ENCODE results near the gene ERAL1.
A peak's percentile ranks its signal among the peaks of the same experiment; 100 is the strongest.
"Not testable (repeated sequence)": the region's sequence is repeated elsewhere in the genome, so short reads cannot be mapped to it uniquely, and the experiment has no call there.

ERAL1 gene

DNA sequence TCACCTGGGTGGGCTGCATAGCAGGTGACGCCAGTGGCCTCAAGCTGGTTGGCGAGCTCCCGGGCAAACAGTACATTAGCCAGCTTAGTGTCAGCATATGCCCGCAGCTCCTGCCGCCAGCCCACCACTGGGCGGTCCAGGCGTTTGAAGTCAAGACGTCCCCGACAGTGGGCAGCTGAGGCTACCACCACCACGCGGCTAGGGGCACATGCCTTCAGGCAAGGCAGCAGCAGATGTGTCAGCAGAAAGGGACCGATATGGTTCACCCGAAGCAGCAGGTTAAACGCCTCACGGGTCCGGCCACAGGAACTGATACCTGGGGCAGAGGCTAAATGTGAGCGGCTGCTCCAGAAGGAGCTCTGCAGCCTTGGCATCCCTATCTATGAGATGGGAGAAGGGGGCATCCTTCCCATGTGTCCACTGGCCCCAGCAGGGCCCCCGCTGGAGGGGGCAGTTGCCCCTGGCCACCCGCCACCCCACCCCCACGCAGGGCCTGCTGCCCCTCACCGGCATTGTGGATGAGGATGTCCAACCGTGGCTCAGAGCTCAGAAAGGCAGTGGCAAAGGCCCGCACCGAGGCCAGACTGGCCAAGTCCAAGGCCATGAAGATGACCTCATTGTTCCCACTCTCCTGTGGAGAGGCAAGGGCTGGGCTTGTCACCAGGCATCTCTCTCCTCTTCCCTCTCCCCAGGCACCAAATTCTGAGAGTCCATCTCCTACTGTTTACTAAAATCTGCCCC lies 46.3 kb downstream of the ERAL1 start:
- Histone ChIP-seq H3K9me3 (ENCODE audit: insufficient read depth, low read length) (peaks cover 47% of the 10 kb centered on the region; the same call in 1 of the 2 replicates), H3K4me1 (ENCODE audit: insufficient read depth, insufficient read length) (no peaks in the 10 kb centered on the region)

DNA sequence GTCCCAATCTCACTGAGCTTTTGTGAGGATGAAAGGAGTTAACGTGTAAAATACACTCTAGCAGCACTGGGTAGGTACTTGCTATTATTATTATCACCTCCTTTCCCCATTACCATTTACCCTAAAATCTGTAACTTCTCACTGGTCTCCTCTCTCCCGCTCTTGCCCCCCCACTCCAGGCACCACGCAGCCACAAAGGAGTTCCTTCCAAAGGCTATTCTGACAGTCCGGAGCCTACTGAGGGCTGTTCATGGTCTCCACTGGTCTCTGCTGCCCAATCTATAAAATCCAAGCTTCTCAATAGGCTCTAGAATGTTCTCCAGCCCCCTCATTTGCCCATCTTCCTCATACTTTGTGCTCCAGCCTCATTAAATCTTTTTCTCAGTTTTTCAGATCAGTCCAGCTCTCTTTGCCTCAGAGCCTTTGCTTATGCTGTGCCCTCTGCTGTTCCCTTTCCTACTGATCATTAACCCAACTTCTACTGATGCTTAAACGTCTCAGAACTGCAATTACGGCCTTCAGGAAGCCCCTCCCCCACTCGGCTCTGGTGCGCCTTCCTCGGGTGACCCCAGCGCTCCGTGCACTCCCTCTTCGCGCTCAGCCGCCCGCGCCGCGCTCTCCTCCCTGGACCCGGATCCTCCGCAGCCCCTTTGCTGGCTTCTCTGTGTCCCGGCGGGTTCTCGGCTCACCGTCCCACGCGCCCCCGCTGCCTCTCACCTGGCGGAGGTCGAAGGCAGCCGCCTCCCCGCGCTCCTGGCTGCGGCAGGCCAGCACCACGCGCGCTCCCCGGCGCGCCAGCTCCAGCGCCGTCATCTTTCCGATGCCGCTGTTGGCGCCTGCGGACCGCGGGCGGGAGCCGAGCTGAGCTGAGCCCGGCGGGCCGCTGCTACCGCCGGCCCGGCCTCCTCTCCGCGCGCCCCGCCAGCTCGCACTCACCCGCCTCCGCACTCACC lies 47.3 kb downstream of the ERAL1 start:
- TF ChIP-seq ZNF274 (IDR thresholded peaks at IDR 0.05; ENCODE audit: low read depth, low read length) (no peak), YY1 (IDR thresholded peaks at IDR 0.05; ENCODE audit: insufficient read depth, insufficient read length) (no peak), SUZ12 (IDR thresholded peaks at IDR 0.05; ENCODE audit: extremely low read depth, insufficient read depth, insufficient read length) (no peak)
- H3K9me3 ChIP-seq (ENCODE audit: insufficient read depth, low read length): peaks cover 48% of the 10 kb centered on the region; the same call in 1 of the 2 replicates
- H3K4me3 ChIP-seq (ENCODE audit: insufficient read length, low read depth): peak overlapping the region; percentile 71
- H3K27me3 ChIP-seq (ENCODE audit: insufficient read depth, insufficient read length): no peaks in the 10 kb centered on the region
- H3K36me3 ChIP-seq (ENCODE audit: insufficient read depth, insufficient read length, low read length): peaks cover 42% of the 10 kb centered on the region
- H3K4me1 ChIP-seq (ENCODE audit: insufficient read depth, insufficient read length): no peaks in the 10 kb centered on the region
- no peak for DNase-seq (ENCODE audit: low read depth, low spot score)
- peak overlapping the region; percentile 76 for H3K9ac ChIP-seq (ENCODE audit: insufficient read length, low read depth)

More for the DNA sequence above, 46.3 kb downstream of the ERAL1 start:
- no peak for DNase-seq (ENCODE audit: low read depth, low spot score)
- TF ChIP-seq SUZ12 (IDR thresholded peaks at IDR 0.05; ENCODE audit: extremely low read depth, insufficient read depth, insufficient read length) (no peak), YY1 (IDR thresholded peaks at IDR 0.05; ENCODE audit: insufficient read depth, insufficient read length) (no peak), ZNF274 (IDR thresholded peaks at IDR 0.05; ENCODE audit: low read depth, low read length) (no peak)
- H3K36me3 ChIP-seq (ENCODE audit: insufficient read depth, insufficient read length, low read length): peaks cover 33% of the 10 kb centered on the region
- H3K27me3 ChIP-seq (ENCODE audit: insufficient read depth, insufficient read length): no peaks in the 10 kb centered on the region
- no peak overlapping the region for H3K9ac ChIP-seq (ENCODE audit: insufficient read length, low read depth)
- no peak overlapping the region for H3K4me3 ChIP-seq (ENCODE audit: insufficient read length, low read depth)

DNA sequence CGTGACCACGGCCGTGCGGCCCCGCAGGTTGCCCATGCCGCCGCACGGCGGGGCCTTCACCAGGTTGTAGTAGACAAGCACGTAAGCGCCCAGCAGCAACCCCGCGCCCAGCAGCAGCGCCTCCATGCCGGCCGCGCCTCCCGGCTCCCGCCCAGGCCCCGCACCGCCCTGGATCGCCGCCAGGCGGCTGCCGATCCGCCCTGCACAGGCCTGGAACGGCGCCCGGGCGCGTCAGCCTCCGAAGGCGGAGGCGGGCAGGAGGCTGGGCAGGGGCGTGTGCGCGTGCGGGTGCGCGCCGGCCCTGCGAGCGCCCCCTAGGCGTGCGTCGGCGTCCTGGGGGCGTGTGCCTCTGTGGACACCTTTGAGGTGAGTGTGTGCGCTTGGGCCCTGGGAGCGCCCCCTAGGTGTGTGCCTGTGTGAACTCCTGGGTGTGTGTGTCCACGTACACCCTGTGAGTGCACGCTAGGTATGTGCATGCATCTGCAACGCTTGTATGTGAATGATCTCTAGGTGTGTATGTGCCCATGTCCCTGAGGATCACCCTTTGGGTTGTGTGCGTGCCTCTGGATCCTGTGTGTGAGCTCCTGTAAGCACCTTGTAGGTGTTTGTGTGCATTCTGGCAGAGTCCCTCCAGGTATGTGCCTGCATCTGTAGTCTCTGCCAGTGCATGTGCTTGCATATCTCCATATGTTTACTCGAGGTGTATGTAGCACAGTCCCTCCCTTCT lies 48.2 kb downstream of the ERAL1 start, which contains the start of gene DHRS13:
Gene DHRS13, minus strand, starts transcription at position 261 of the 727 bp plus-strand sequence. Its CDS starts 135 bp downstream, at position 126.
- Histone ChIP-seq H3K9ac (ENCODE audit: insufficient read length, low read depth) (peak within 1 kb of the TSS; percentile 76), H3K4me3 (ENCODE audit: insufficient read length, low read depth) (peak within 1 kb of the TSS; percentile 71), H3K9me3 (ENCODE audit: insufficient read depth, low read length) (peaks cover 48% of the 10 kb centered on the region; the same call in 1 of the 2 replicates), H3K36me3 (ENCODE audit: insufficient read depth, insufficient read length, low read length) (peaks cover 50% of the 10 kb centered on the region), H3K27me3 (ENCODE audit: insufficient read depth, insufficient read length) (no peaks in the 10 kb centered on the region), H3K4me1 (ENCODE audit: insufficient read depth, insufficient read length) (no peaks in the 10 kb centered on the region)
- TF ChIP-seq ZNF274 (IDR thresholded peaks at IDR 0.05; ENCODE audit: low read depth, low read length): no peak
- TF ChIP-seq SUZ12 (IDR thresholded peaks at IDR 0.05; ENCODE audit: extremely low read depth, insufficient read depth, insufficient read length): no peak
- TF ChIP-seq YY1 (IDR thresholded peaks at IDR 0.05; ENCODE audit: insufficient read depth, insufficient read length): no peak
- peak; percentile 89 for DNase-seq (ENCODE audit: low read depth, low spot score)

DNA sequence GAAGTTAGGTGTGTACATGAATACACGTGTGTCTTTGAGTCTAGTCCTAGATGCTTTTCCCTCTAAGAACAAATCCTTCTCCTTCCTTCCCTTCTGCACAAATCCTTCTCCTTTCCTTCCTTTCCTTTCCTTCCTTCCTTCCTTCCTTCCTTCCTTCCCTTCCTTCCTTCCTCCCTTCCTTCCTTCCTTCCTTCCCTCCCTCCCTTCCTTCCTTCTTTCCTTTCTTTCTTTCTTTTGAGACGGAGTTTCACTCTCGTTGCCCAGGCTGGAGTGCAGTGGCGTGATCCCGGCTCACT lies 48.7 kb downstream of the ERAL1 start:
- DNase-seq (ENCODE audit: low read depth, low spot score); H3K4me3 ChIP-seq (ENCODE audit: insufficient read length, low read depth); H3K27me3 ChIP-seq (ENCODE audit: insufficient read depth, insufficient read length); H3K4me1 ChIP-seq (ENCODE audit: insufficient read depth, insufficient read length); H3K9ac ChIP-seq (ENCODE audit: insufficient read length, low read depth): not testable (repeated sequence)
- H3K9me3 ChIP-seq (ENCODE audit: insufficient read depth, low read length): peaks cover 48% of the 10 kb centered on the region; the same call in 1 of the 2 replicates
- peaks cover 50% of the 10 kb centered on the region for H3K36me3 ChIP-seq (ENCODE audit: insufficient read depth, insufficient read length, low read length)

DNA sequence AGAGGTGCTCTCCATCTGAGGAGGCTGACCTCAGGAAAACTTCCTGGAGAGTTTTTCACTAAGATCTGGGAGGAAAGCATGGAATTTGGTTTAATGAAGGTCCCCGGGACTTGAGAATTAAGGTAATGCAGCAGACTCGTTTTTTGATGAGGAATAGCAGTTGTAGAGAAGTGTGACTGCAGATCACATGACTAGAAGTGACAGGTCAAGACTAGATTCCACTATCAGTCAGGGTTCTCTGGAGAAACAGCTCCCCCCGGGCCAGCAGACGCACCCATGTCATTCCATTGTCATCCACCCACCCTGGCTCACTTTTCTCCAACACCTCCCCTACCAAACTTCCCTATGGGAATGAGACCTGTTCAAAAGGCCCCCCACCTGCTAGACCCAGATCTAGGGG lies 50.0 kb downstream of the ERAL1 start:
- peaks cover 48% of the 10 kb centered on the region; the same call in 1 of the 2 replicates for H3K9me3 ChIP-seq (ENCODE audit: insufficient read depth, low read length)
- no peak for DNase-seq (ENCODE audit: low read depth, low spot score)
- H3K36me3 ChIP-seq (ENCODE audit: insufficient read depth, insufficient read length, low read length): peaks cover 57% of the 10 kb centered on the region
- no peaks in the 10 kb centered on the region for H3K27me3 ChIP-seq (ENCODE audit: insufficient read depth, insufficient read length)
- H3K4me1 ChIP-seq (ENCODE audit: insufficient read depth, insufficient read length): no peaks in the 10 kb centered on the region
- H3K9ac ChIP-seq (ENCODE audit: insufficient read length, low read depth): no peak overlapping the region
- H3K4me3 ChIP-seq (ENCODE audit: insufficient read length, low read depth): no peak overlapping the region
- no peak for TF ChIP-seq SUZ12 (IDR thresholded peaks at IDR 0.05; ENCODE audit: extremely low read depth, insufficient read depth, insufficient read length)
- no peak for TF ChIP-seq YY1 (IDR thresholded peaks at IDR 0.05; ENCODE audit: insufficient read depth, insufficient read length)

DNA sequence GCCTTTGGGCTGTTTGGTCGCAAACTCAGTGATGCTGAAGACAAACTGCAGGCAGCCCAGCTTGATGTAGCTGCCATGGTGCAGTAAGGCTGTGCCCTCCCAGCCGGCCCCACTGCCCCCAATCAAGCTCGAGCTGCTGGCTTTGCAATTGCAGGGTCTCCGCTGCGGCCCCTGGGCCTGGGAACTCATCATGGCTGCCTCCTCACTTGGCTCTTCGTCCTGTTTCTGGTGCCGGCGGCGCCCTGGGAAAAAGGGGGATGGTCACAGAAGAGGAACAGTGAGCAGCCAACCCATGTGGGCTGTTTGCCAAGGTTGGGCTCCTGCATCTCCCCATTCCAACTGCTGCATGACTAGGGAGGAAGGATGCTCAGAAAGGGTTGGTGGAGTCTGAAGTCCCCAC lies 51.5 kb downstream of the ERAL1 start:
- Histone ChIP-seq H3K36me3 (ENCODE audit: insufficient read depth, insufficient read length, low read length) (peaks cover 60% of the 10 kb centered on the region), H3K4me1 (ENCODE audit: insufficient read depth, insufficient read length) (no peaks in the 10 kb centered on the region), H3K9me3 (ENCODE audit: insufficient read depth, low read length) (peaks cover 35% of the 10 kb centered on the region; the same call in 1 of the 2 replicates), H3K9ac (ENCODE audit: insufficient read length, low read depth) (no peak overlapping the region), H3K27me3 (ENCODE audit: insufficient read depth, insufficient read length) (no peaks in the 10 kb centered on the region), H3K4me3 (ENCODE audit: insufficient read length, low read depth) (no peak overlapping the region)
- TF ChIP-seq ZNF274 (IDR thresholded peaks at IDR 0.05; ENCODE audit: low read depth, low read length) (no peak), SUZ12 (IDR thresholded peaks at IDR 0.05; ENCODE audit: extremely low read depth, insufficient read depth, insufficient read length) (no peak), YY1 (IDR thresholded peaks at IDR 0.05; ENCODE audit: insufficient read depth, insufficient read length) (no peak)
- no peak for DNase-seq (ENCODE audit: low read depth, low spot score)

All from NT2/D1 (cell line).